HUDEP-2 (cell line): Measurements from ENCODE around the gene ARMC9.

Experiments used
- DNase-seq, 76 experiments: peaks; one replicate each; lab custom pipeline; 2025; ENCODE audit not compliant: unreplicated experiment in 76 of 76; lab: John Stamatoyannopoulos, UW

The ARMC9 gene

GRCh38 chr2:231278868-231279267 lies 80.4 kb downstream of the ARMC9 start:
- no peak for DNase-seq

- peak in 11 of 76 experiments; percentile 3 to 29 (median 12) for DNase-seq
Observed at GRCh38 chr2:231280846-231281245, 82.4 kb downstream of the ARMC9 start.

- no peak for DNase-seq
Observed at GRCh38 chr2:231284296-231284695, 85.9 kb downstream of the ARMC9 start.

- DNase-seq, result no peak
Observed at GRCh38 chr2:231286964-231287363, 88.5 kb downstream of the ARMC9 start.

GRCh38 chr2:231287696-231288095 lies 89.3 kb downstream of the ARMC9 start:
- no peak for DNase-seq

GRCh38 chr2:231288590-231288989 lies 90.2 kb downstream of the ARMC9 start:
- no peak for DNase-seq

GRCh38 chr2:231290321-231291015 lies 92.0 kb downstream of the ARMC9 start:
- no peak for DNase-seq

GRCh38 chr2:231292472-231293134 lies 94.2 kb downstream of the ARMC9 start:
- DNase-seq, result no peak

- DNase-seq, result no peak
Observed at GRCh38 chr2:231293163-231293562, 94.7 kb downstream of the ARMC9 start.

GRCh38 chr2:231294116-231294515 lies 95.7 kb downstream of the ARMC9 start:
- no peak for DNase-seq

GRCh38 chr2:231294571-231295362 lies 96.3 kb downstream of the ARMC9 start:
- no peak for DNase-seq

- no peak for DNase-seq
Observed at GRCh38 chr2:231295363-231295655, 96.9 kb downstream of the ARMC9 start.

GRCh38 chr2:231296401-231296974 lies 98.1 kb downstream of the ARMC9 start:
- DNase-seq, result no peak

GRCh38 chr2:231297108-231297908 lies 98.9 kb downstream of the ARMC9 start:
- DNase-seq, result peak in 48 of 76 experiments; percentile 4 to 54 (median 27)

GRCh38 chr2:231298091-231298490 lies 99.7 kb downstream of the ARMC9 start:
- DNase-seq, result no peak

GRCh38 chr2:231299267-231299666 lies 100.8 kb downstream of the ARMC9 start:
- no peak for DNase-seq

GRCh38 chr2:231300020-231300721 lies 101.7 kb downstream of the ARMC9 start:
- DNase-seq, result no peak

- DNase-seq, result no peak
Observed at GRCh38 chr2:231300722-231301076, 102.3 kb downstream of the ARMC9 start.

GRCh38 chr2:231304259-231304658 lies 105.8 kb downstream of the ARMC9 start:
- DNase-seq, result peak in 3 of 76 experiments; percentile 1 to 12 (median 3)

- DNase-seq, result no peak
Observed at GRCh38 chr2:231305221-231305620, 106.8 kb downstream of the ARMC9 start.
